Osteocyte (in vitro differentiated cells): ENCODE data around the gene KRT32. TPM values are rescaled to one million over a fixed set of nuclear protein-coding genes. Genes with fewer than 3 reads are reported as not detected.
A peak's percentile ranks its signal among the peaks of the same experiment; 100 is the strongest.

Experiments
- DNase-seq: peaks from one replicate; pipeline ENCODE4 v3.0.0; 2021; ENCODE audit warnings: mixed read lengths; ENCODE audit not compliant: unreplicated experiment; ENCODE audit errors: extremely low spot score
- H3K27ac Mint-ChIP-seq: one replicate; pipeline ENCODE4 v1.8.0; 2021; ENCODE audit warnings: mild to moderate bottlenecking, mixed read lengths; ENCODE audit not compliant: unreplicated experiment
- H3K27me3 Mint-ChIP-seq: one replicate; pipeline ENCODE4 v1.8.0; 2021; ENCODE audit warnings: mixed read lengths; ENCODE audit not compliant: unreplicated experiment
- H3K36me3 Mint-ChIP-seq: one replicate; pipeline ENCODE4 v1.8.0; 2021; ENCODE audit warnings: mixed read lengths; ENCODE audit not compliant: unreplicated experiment
- H3K4me1 Mint-ChIP-seq: one replicate; pipeline ENCODE4 v1.8.0; 2021; ENCODE audit warnings: mixed read lengths; ENCODE audit not compliant: unreplicated experiment
- H3K4me3 Mint-ChIP-seq: one replicate; pipeline ENCODE4 v1.8.0; 2021; ENCODE audit warnings: mild to moderate bottlenecking, moderate library complexity, mixed read lengths; ENCODE audit not compliant: unreplicated experiment
- H3K9me3 Mint-ChIP-seq: one replicate; pipeline ENCODE4 v1.8.0; 2021; ENCODE audit warnings: mixed read lengths; ENCODE audit not compliant: unreplicated experiment
- total RNA-seq: library from RNA; stranded (reverse); gene quantifications from 2 replicates; pipeline ENCODE4 v1.2.1, GENCODE V29; 2021
- TF ChIP-seq, protein P1 (sequence below): fragments of 200-600 bp; sonication (generic); IDR thresholded peaks from 2 replicates; pipeline ENCODE4 v1.5.0; 2021; ENCODE audit warnings: antibody characterized with exemption, mild to moderate bottlenecking, moderate library complexity

The KRT32 gene
- total RNA-seq, 1 donor from 2014 or later, result not detected

GRCh38 chr17:41492771-41493170 is 25.6 kb upstream of the KRT32 start:
- Mint-ChIP-seq H3K4me3 (no peak overlapping the region), H3K36me3 (no peaks in the 10 kb centered on the region), H3K9me3 (no peaks in the 10 kb centered on the region), H3K27ac (peak overlapping the region; percentile 10), H3K27me3 (no peaks in the 10 kb centered on the region), H3K4me1 (peaks cover 22% of the 10 kb centered on the region)
- no peak for DNase-seq
- TF ChIP-seq, protein P1, sequence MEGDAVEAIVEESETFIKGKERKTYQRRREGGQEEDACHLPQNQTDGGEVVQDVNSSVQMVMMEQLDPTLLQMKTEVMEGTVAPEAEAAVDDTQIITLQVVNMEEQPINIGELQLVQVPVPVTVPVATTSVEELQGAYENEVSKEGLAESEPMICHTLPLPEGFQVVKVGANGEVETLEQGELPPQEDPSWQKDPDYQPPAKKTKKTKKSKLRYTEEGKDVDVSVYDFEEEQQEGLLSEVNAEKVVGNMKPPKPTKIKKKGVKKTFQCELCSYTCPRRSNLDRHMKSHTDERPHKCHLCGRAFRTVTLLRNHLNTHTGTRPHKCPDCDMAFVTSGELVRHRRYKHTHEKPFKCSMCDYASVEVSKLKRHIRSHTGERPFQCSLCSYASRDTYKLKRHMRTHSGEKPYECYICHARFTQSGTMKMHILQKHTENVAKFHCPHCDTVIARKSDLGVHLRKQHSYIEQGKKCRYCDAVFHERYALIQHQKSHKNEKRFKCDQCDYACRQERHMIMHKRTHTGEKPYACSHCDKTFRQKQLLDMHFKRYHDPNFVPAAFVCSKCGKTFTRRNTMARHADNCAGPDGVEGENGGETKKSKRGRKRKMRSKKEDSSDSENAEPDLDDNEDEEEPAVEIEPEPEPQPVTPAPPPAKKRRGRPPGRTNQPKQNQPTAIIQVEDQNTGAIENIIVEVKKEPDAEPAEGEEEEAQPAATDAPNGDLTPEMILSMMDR, result no peak

DNA sequence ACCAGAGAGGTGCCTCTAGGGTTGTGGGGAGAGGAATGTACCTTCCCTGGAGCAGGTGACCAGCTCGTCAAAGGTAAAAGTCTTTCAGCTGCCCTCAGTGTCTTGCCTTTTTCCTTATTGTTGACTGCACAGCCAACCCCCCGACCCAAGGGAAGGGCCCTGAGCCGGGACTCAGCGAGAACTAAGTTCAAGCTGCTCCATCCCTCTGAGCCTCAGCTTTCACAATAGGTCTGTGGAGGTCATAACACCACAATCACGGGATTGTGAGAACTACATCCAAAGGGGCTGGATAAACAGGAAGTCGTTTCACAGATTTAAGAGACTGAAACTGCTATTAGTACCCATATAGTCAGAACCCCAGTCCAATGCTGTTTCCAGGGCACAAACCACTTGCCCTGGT is 25.2 kb upstream of the KRT32 start:
- TF ChIP-seq, protein P1, result no peak
- no peak for DNase-seq
- H3K4me1 Mint-ChIP-seq, result peaks cover 22% of the 10 kb centered on the region
- peak overlapping the region; percentile 53 for H3K27ac Mint-ChIP-seq
- no peak overlapping the region for H3K4me3 Mint-ChIP-seq
- no peaks in the 10 kb centered on the region for H3K36me3 Mint-ChIP-seq
- H3K27me3 Mint-ChIP-seq, result no peaks in the 10 kb centered on the region
- no peaks in the 10 kb centered on the region for H3K9me3 Mint-ChIP-seq

DNA sequence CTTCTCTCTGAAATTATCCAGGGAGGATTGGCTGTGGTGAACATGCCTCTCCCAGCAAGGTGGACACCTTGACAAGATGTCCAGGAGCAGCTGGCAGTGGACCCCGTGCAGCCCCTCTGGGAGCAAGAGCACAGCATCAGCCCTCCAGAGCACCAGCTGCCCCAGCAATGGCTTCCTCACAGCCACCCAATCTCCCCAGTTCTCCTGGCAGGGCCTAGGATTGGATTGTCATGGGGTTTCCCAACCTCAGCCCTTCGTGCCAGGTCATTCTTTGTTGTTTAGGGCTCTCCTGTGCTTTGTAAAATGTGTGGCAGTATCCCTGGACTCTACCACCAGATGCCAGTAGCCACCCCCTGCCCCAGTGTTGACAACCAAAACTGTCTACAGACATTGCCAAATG is 24.3 kb upstream of the KRT32 start:
- peaks cover 21% of the 10 kb centered on the region for H3K4me1 Mint-ChIP-seq
- no peak for DNase-seq
- no peak overlapping the region for H3K27ac Mint-ChIP-seq
- H3K4me3 Mint-ChIP-seq, result no peak overlapping the region
- no peaks in the 10 kb centered on the region for H3K27me3 Mint-ChIP-seq
- no peaks in the 10 kb centered on the region for H3K36me3 Mint-ChIP-seq
- H3K9me3 Mint-ChIP-seq, result no peaks in the 10 kb centered on the region
- TF ChIP-seq, protein P1, result no peak

DNA sequence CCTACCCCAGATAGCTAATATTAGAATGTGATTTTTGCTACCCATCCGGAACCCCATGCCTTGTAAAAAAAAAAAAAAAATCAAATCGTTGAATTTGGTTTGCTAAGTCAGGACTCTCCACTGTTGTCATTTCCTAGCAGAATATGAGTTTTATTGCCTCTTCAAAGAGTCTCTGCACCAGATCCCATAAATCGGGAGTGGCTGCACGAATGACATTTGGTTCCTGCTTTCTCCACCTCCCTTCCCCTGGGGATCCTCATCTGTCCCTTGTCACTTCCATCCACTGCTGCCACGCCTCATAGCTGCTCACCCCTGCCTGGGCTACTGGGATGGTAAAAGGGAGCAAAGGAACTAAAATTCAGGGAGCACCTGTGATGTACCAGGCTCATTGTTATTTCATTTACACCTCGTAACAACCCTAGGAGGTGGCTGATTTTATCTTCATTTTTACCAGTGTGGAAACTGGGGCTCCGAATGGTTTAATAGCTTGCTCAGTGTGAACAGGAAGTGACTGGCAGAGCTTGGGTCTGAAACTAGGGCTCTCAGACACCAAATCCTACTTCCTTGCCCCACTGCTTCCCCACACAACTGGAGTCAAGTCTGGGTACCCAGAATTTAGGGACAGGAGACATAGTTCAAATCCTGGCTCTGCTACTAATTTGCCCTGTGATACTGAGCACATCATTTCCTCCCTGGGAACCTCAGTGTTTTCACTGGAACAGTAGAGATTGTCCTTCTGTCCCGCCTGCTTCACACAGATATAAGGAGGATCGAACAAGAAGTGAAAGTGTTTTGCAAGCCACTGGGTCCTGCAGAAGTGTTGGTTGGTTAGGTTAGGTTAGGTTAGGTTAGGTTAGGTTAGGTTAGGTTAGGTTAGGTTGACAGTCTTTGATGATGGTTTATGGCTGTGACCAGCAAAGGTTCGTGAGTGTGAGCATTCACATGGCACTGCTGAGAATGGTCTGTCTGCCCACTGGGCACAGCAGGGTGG is 23.1 kb upstream of the KRT32 start:
- H3K4me3 Mint-ChIP-seq, result no peak overlapping the region
- DNase-seq, result no peak
- H3K4me1 Mint-ChIP-seq, result peaks cover 18% of the 10 kb centered on the region
- H3K27me3 Mint-ChIP-seq, result no peaks in the 10 kb centered on the region
- no peaks in the 10 kb centered on the region for H3K9me3 Mint-ChIP-seq
- H3K27ac Mint-ChIP-seq, result no peak overlapping the region
- TF ChIP-seq, protein P1, result no peak
- no peaks in the 10 kb centered on the region for H3K36me3 Mint-ChIP-seq

DNA sequence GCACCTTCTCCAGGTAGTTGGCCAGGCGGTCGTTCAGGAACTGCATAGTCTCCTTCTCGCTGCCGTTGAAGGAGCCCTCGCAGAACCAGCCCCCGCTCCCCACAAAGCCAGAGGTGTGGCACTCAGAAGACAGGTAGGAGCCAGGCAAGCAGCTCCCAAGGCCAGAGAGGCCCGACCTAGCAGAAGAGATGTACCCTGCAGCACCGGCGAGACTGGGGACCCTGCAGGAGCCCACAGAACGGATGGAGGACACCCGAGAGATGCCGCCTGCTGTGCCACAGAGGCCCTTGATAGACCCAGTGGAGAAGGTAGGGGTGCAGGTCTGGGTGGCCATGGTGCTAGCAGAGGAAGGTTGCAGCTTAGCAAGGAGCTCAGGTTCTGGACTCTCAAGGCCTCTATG is 22.3 kb upstream of the KRT32 start, which contains the start of gene KRT36:
TSS of gene KRT36 (minus strand) at position 380 of the 400 bp plus-strand sequence. CDS start at position 334, 46 bp downstream.
- Mint-ChIP-seq H3K36me3 (no peaks in the 10 kb centered on the region), H3K27me3 (no peaks in the 10 kb centered on the region), H3K9me3 (no peaks in the 10 kb centered on the region), H3K4me3 (no peak within 1 kb of the TSS), H3K4me1 (peaks cover 18% of the 10 kb centered on the region), H3K27ac (no peak within 1 kb of the TSS)
- no peak for DNase-seq
- TF ChIP-seq, protein P1, result no peak
